Measurements from ENCODE around the gene ATP2A3. TPM values are rescaled to one million over a fixed set of nuclear protein-coding genes. Genes with fewer than 3 reads are reported as not detected.

Gene ATP2A3
- total RNA-seq, 1 donor = 2.3 TPM

GRCh38 chr17:3896108-3896967 lies 67.9 kb downstream of the ATP2A3 start:
- no peak for TF ChIP-seq CTCF (IDR thresholded peaks at IDR 0.05; ENCODE audit: insufficient read depth, low read length)
- H3K4me3 ChIP-seq (ENCODE audit: low read depth, low read length) = no peak overlapping the region
- peak; percentile 41 for DNase-seq (ENCODE audit: low read depth)

GRCh38 chr17:3895354-3895753 lies 68.9 kb downstream of the ATP2A3 start:
- TF ChIP-seq CTCF (IDR thresholded peaks at IDR 0.05; ENCODE audit: insufficient read depth, low read length) = no peak
- DNase-seq (ENCODE audit: low read depth) = no peak
- no peak overlapping the region for H3K4me3 ChIP-seq (ENCODE audit: low read depth, low read length)

GRCh38 chr17:3894911-3895343 lies 69.3 kb downstream of the ATP2A3 start:
- TF ChIP-seq CTCF (IDR thresholded peaks at IDR 0.05; ENCODE audit: insufficient read depth, low read length) = no peak
- DNase-seq (ENCODE audit: low read depth) = peak; percentile 63
- no peak overlapping the region for H3K4me3 ChIP-seq (ENCODE audit: low read depth, low read length)

DNA sequence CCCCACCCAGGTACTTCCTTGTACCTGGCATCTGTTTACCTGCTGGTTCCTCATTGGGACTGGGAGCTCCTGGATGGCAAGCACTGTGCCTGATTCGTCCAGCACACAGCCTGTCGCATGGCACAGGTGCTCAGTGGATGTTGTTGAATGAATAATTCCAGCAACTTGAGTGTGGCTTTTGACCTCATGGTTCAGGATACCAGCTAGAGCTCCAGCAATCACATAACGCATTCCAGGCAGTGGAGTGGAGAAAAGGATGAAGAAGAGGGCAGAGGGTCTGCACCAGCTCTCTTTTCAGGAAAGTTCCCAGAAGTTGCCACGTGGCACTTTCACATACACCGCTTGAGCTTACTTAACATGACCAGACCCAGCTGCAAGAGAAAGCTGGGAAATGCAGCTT lies 70.0 kb downstream of the ATP2A3 start:
- no peak for DNase-seq (ENCODE audit: low read depth)
- TF ChIP-seq CTCF (IDR thresholded peaks at IDR 0.05; ENCODE audit: insufficient read depth, low read length) = no peak

GRCh38 chr17:3893720-3894116 lies 70.5 kb downstream of the ATP2A3 start:
- H3K4me3 ChIP-seq (ENCODE audit: low read depth, low read length) = no peak overlapping the region
- DNase-seq (ENCODE audit: low read depth) = no peak
- TF ChIP-seq CTCF (IDR thresholded peaks at IDR 0.05; ENCODE audit: insufficient read depth, low read length) = no peak

More for the DNA sequence above, 70.0 kb downstream of the ATP2A3 start:
- H3K4me3 ChIP-seq (ENCODE audit: low read depth, low read length) = no peak overlapping the region

- no peak for TF ChIP-seq CTCF (IDR thresholded peaks at IDR 0.05; ENCODE audit: insufficient read depth, low read length)
- peak; percentile 68 for DNase-seq (ENCODE audit: low read depth)
- peak within 1 kb of the TSS; percentile 71 for H3K4me3 ChIP-seq (ENCODE audit: low read depth, low read length)
Observed at GRCh38 chr17:3893003-3893719, 71.1 kb downstream of the ATP2A3 start, which contains the start of gene CAMKK1. Gene CAMKK1 (minus strand): TSS chr17:3893053. CDS start chr17:3885687, 7,366 bp downstream.

All from fibroblast of the aortic adventitia (primary cell).